ENCODE measurements around the gene VPS45. TPM values are rescaled to one million over a fixed set of nuclear protein-coding genes. Genes with fewer than 3 reads are reported as not detected.

The VPS45 gene
- polyA plus RNA-seq, 1 donor (not counting 4 experiments of a cell fraction or from before 2014, with no cell fraction given), result 40.0 TPM

- Histone ChIP-seq H3K4me1 (ENCODE audit: control insufficient read depth, extremely low read depth, insufficient read depth, low read length) (no peaks in the 10 kb centered on the region), H2AFZ (ENCODE audit: control insufficient read depth, low read length) (no peak overlapping the region), H3K79me2 (ENCODE audit: control insufficient read depth, insufficient read depth, low read length) (no peaks in the 10 kb centered on the region), H3K27ac (ENCODE audit: control insufficient read depth, insufficient read depth, low read length) (no peak overlapping the region), H4K20me1 (ENCODE audit: control insufficient read depth, extremely low read depth, insufficient read depth, low read length) (no peaks in the 10 kb centered on the region), H3K9me1 (ENCODE audit: control insufficient read depth, extremely low read depth, insufficient read depth, low read length) (no peaks in the 10 kb centered on the region), H3K9me3 (ENCODE audit: control insufficient read depth, low read depth, low read length) (no peaks in the 10 kb centered on the region), H3K4me3 (ENCODE audit: control insufficient read depth in 2 of 3, extremely low read depth in 1 of 3, insufficient read depth in 2 of 3, low read depth in 1 of 3, low read length in 3 of 3) (no peak overlapping the region), H3K9ac (ENCODE audit: control insufficient read depth, extremely low read depth, insufficient read depth, low read length) (no peak overlapping the region), H3K36me3 (ENCODE audit: control insufficient read depth in 2 of 2, extremely low read depth in 1 of 2, insufficient read depth in 2 of 2, low read length in 2 of 2) (no peaks in the 10 kb centered on the region), H3K27me3 (ENCODE audit: control insufficient read depth, extremely low read depth, insufficient read depth, low read length) (no peaks in the 10 kb centered on the region), H3K4me2 (ENCODE audit: control insufficient read depth, extremely low read depth, insufficient read depth, low read depth, low read length) (no peak overlapping the region)
- no peak for TF ChIP-seq CTCF (optimal IDR thresholded peaks at IDR 0.05 in 1 of 3, IDR thresholded peaks at IDR 0.05 in 1 of 3, conservative IDR thresholded peaks at IDR 0.05 in 1 of 3; ENCODE audit: extremely low read depth in 1 of 3, insufficient read depth in 2 of 3, low read length in 3 of 3)
- TF ChIP-seq EZH2 (IDR thresholded peaks at IDR 0.05; ENCODE audit: low read length), result no peak
- no peak for FAIRE-seq
- DNase-seq (ENCODE audit: low read depth, low spot score), result no peak
- dilution Hi-C loops (cut with MboI; ENCODE audit: extremely low pct_ligation_motif_present, low sequenced_read_pairs), result no loop called here
These were observed 53.8 kb downstream of the VPS45 start for GRCh38 chr1:150121236-150121862.

- no peak overlapping the region for H2AFZ ChIP-seq (ENCODE audit: control insufficient read depth, low read length)
- H3K27ac ChIP-seq (ENCODE audit: control insufficient read depth, insufficient read depth, low read length), result no peak overlapping the region
- peaks cover 3% of the 10 kb centered on the region for H3K4me1 ChIP-seq (ENCODE audit: control insufficient read depth, extremely low read depth, insufficient read depth, low read length)
- no peak for DNase-seq (ENCODE audit: low read depth, low spot score)
- no peak overlapping the region for H3K4me2 ChIP-seq (ENCODE audit: control insufficient read depth, extremely low read depth, insufficient read depth, low read depth, low read length)
- H3K27me3 ChIP-seq (ENCODE audit: control insufficient read depth, extremely low read depth, insufficient read depth, low read length), result no peaks in the 10 kb centered on the region
- no peaks in the 10 kb centered on the region for H3K9me1 ChIP-seq (ENCODE audit: control insufficient read depth, extremely low read depth, insufficient read depth, low read length)
- H3K79me2 ChIP-seq (ENCODE audit: control insufficient read depth, insufficient read depth, low read length), result no peaks in the 10 kb centered on the region
- no peak for FAIRE-seq
- no peaks in the 10 kb centered on the region for H3K9me3 ChIP-seq (ENCODE audit: control insufficient read depth, low read depth, low read length)
- dilution Hi-C loops (cut with MboI; ENCODE audit: extremely low pct_ligation_motif_present, low sequenced_read_pairs), result no loop called here
- no peaks in the 10 kb centered on the region for H3K36me3 ChIP-seq (ENCODE audit: control insufficient read depth in 2 of 2, extremely low read depth in 1 of 2, insufficient read depth in 2 of 2, low read length in 2 of 2)
- no peaks in the 10 kb centered on the region for H4K20me1 ChIP-seq (ENCODE audit: control insufficient read depth, extremely low read depth, insufficient read depth, low read length)
- TF ChIP-seq CTCF (optimal IDR thresholded peaks at IDR 0.05 in 1 of 3, IDR thresholded peaks at IDR 0.05 in 1 of 3, conservative IDR thresholded peaks at IDR 0.05 in 1 of 3; ENCODE audit: extremely low read depth in 1 of 3, insufficient read depth in 2 of 3, low read length in 3 of 3), result no peak
- TF ChIP-seq EZH2 (IDR thresholded peaks at IDR 0.05; ENCODE audit: low read length), result no peak
- no peak overlapping the region for H3K9ac ChIP-seq (ENCODE audit: control insufficient read depth, extremely low read depth, insufficient read depth, low read length)
- no peak overlapping the region for H3K4me3 ChIP-seq (ENCODE audit: control insufficient read depth in 2 of 3, extremely low read depth in 1 of 3, insufficient read depth in 2 of 3, low read depth in 1 of 3, low read length in 3 of 3)
These were observed 59.2 kb downstream of the VPS45 start for GRCh38 chr1:150126811-150127210.
